WTC11 (cell line): ENCODE results near the gene CYTH3. TPM values are rescaled to one million over a fixed set of nuclear protein-coding genes. Genes with fewer than 3 reads are reported as not detected.

Experiments
- ATAC-seq: fragments of 200-7000 bp; cut with Tn5 transposase; 2 replicates; pipeline ENCODE4 v1.10.0; 2021; ENCODE audit warnings: mild to moderate bottlenecking, moderate library complexity
- CTCF ChIA-PET: fragments of 300-600 bp; sonication (Branson Sonifier 250); formaldehyde crosslinking; loops from one replicate; lab custom pipeline; 2021; ENCODE audit warnings: antibody characterized with exemption; lab: Charles Lee
- POLR2A ChIA-PET: fragments of 350-600 bp; sonication (Branson Sonifier 250); formaldehyde crosslinking; loops from one replicate; lab custom pipeline; 2021; ENCODE audit warnings: antibody characterized with exemption; lab: Charles Lee
- DNase-seq: peaks from one replicate; pipeline ENCODE4 v3.0.0; 2021; ENCODE audit warnings: low spot score
- H3K27ac Mint-ChIP-seq: 2 replicates; pipeline ENCODE4 v1.8.0; 2021; ENCODE audit warnings: mixed read lengths
- H3K27me3 Mint-ChIP-seq: 2 replicates; pipeline ENCODE4 v1.8.0; 2021; ENCODE audit warnings: low read depth, mild to moderate bottlenecking, moderate library complexity, mixed read lengths
- H3K36me3 Mint-ChIP-seq: 2 replicates; pipeline ENCODE4 v1.8.0; 2021; ENCODE audit warnings: mixed read lengths
- H3K4me1 Mint-ChIP-seq: 2 replicates; pipeline ENCODE4 v1.8.0; 2022; ENCODE audit warnings: mixed read lengths
- H3K4me3 Mint-ChIP-seq: 2 replicates; pipeline ENCODE4 v1.8.0; 2021; ENCODE audit warnings: mild to moderate bottlenecking, moderate library complexity, mixed read lengths
- H3K9me3 Mint-ChIP-seq: 2 replicates; pipeline ENCODE4 v1.8.0; 2021; ENCODE audit warnings: mixed read lengths
- ARID4B ChIP-seq: sonication (generic); formaldehyde crosslinking; IDR thresholded peaks from 2 replicates; pipeline ENCODE4 v1.8.0; 2023; ENCODE audit warnings: missing genetic modification reagents, mild to moderate bottlenecking, borderline replicate concordance
- ATF1 ChIP-seq: sonication (generic); formaldehyde crosslinking; IDR thresholded peaks from 2 replicates; pipeline ENCODE4 v1.8.1; 2023; ENCODE audit warnings: mild to moderate bottlenecking, moderate library complexity, missing genetic modification reagents
- CBFB ChIP-seq: sonication (generic); formaldehyde crosslinking; IDR thresholded peaks from 2 replicates; pipeline ENCODE4 v1.8.1; 2022; ENCODE audit warnings: mild to moderate bottlenecking, low read depth, missing genetic modification reagents
- CDX4 ChIP-seq: fragments of 250-450 bp; sonication (Bioruptor Pico); IDR thresholded peaks from 2 replicates; pipeline ENCODE4 v1.9.0; 2021; ENCODE audit warnings: moderate library complexity, mild to moderate bottlenecking, inconsistent platforms, borderline replicate concordance
- CTCF ChIP-seq: fragments of 200-600 bp; IDR thresholded peaks from 2 replicates; pipeline ENCODE4 v1.8.0; 2022; ENCODE audit warnings: antibody characterized with exemption
- E2F1 ChIP-seq: sonication (generic); formaldehyde crosslinking; IDR thresholded peaks from 2 replicates; pipeline ENCODE4 v1.8.0; 2022; ENCODE audit warnings: mild to moderate bottlenecking, missing genetic modification reagents
- EMX1 ChIP-seq: fragments of 250-450 bp; sonication (Bioruptor Pico); IDR thresholded peaks from 2 replicates; pipeline ENCODE4 v1.8.0; 2021; ENCODE audit warnings: mild to moderate bottlenecking
- ERG ChIP-seq: fragments of 250-450 bp; sonication (Bioruptor Pico); IDR thresholded peaks from 2 replicates; pipeline ENCODE4 v1.8.0; 2021; ENCODE audit warnings: mild to moderate bottlenecking
- FOXJ3 ChIP-seq: sonication (generic); formaldehyde crosslinking; IDR thresholded peaks from 2 replicates; pipeline ENCODE4 v1.9.0; 2021; ENCODE audit warnings: missing genetic modification reagents, mild to moderate bottlenecking, borderline replicate concordance
- GRHL2 ChIP-seq: fragments of 250-450 bp; sonication (Bioruptor Pico); IDR thresholded peaks from 2 replicates; pipeline ENCODE4 v1.8.0; 2022; ENCODE audit warnings: mild to moderate bottlenecking, moderate library complexity; ENCODE audit not compliant: insufficient replicate concordance, severe bottlenecking
- GTF2I ChIP-seq: fragments of 250-450 bp; sonication (Bioruptor Pico); conservative IDR thresholded peaks from 2 replicates; pipeline ENCODE4 v1.4.0; 2021; ENCODE audit warnings: mild to moderate bottlenecking
- MLX ChIP-seq: sonication (generic); formaldehyde crosslinking; IDR thresholded peaks from 2 replicates; pipeline ENCODE4 v1.8.1; 2023; ENCODE audit warnings: mild to moderate bottlenecking, missing genetic modification reagents, moderate library complexity
- PRRX2 ChIP-seq: fragments of 250-450 bp; sonication (Bioruptor Pico); IDR thresholded peaks from 2 replicates; pipeline ENCODE4 v1.8.0; 2021; ENCODE audit warnings: mild to moderate bottlenecking
- TEAD1 ChIP-seq: sonication (generic); formaldehyde crosslinking; IDR thresholded peaks from 2 replicates; pipeline ENCODE4 v1.8.0; 2022; ENCODE audit warnings: mild to moderate bottlenecking, missing genetic modification reagents
- TEAD4 ChIP-seq: sonication (generic); formaldehyde crosslinking; IDR thresholded peaks from 2 replicates; pipeline ENCODE4 v1.8.0; 2022; ENCODE audit warnings: mild to moderate bottlenecking, missing genetic modification reagents
- USF2 ChIP-seq: sonication (generic); formaldehyde crosslinking; IDR thresholded peaks from 2 replicates; pipeline ENCODE4 v1.8.1; 2023; ENCODE audit warnings: mild to moderate bottlenecking, missing genetic modification reagents, moderate library complexity
- total RNA-seq: library from RNA; stranded (reverse); gene quantifications from 3 replicates; pipeline ENCODE4 v1.2.3, GENCODE V29; 2021

The CYTH3 gene
- total RNA-seq, 1 experiment from 2014 or later: 13.2 TPM

- TF ChIP-seq ARID4B (CRISPR knock-in tag) (no peak), ATF1 (no peak), GRHL2 (CRISPR knock-in tag) (no peak)
Observed at GRCh38 chr7:6250364-6250833, 22.0 kb downstream of the CYTH3 start (continued).

- CTCF ChIA-PET: no interaction called here
- H3K27ac Mint-ChIP-seq: peak overlapping the region; percentile 6; the same call in 1 of the 2 replicates
- no peaks in the 10 kb centered on the region for H3K36me3 Mint-ChIP-seq
- H3K9me3 Mint-ChIP-seq: no peaks in the 10 kb centered on the region
- no peaks in the 10 kb centered on the region for H3K27me3 Mint-ChIP-seq
- DNase-seq (no peak), ATAC-seq (no peak; the same call in 1 of the 2 replicates)
- POLR2A ChIA-PET: no interaction called here
- no peak for TF ChIP-seq CBFB (CRISPR knock-in tag)
- no peak for TF ChIP-seq PRRX2
- TF ChIP-seq GTF2I (CRISPR knock-in tag): no peak
- TF ChIP-seq MLX (CRISPR knock-in tag): no peak
- no peak for TF ChIP-seq ERG (CRISPR knock-in tag)
- TF ChIP-seq CTCF: no peak
- TF ChIP-seq USF2 (CRISPR knock-in tag): no peak
- TF ChIP-seq FOXJ3 (CRISPR knock-in tag): no peak
- TF ChIP-seq TEAD1 (CRISPR knock-in tag): no peak
- no peak for TF ChIP-seq CDX4 (CRISPR knock-in tag)
- TF ChIP-seq EMX1: no peak
- TF ChIP-seq TEAD4 (CRISPR knock-in tag): no peak
- no peak for TF ChIP-seq E2F1
- no peak overlapping the region for H3K4me3 Mint-ChIP-seq
- peaks cover 37% of the 10 kb centered on the region for H3K4me1 Mint-ChIP-seq
Observed at GRCh38 chr7:6249043-6249442, 23.4 kb downstream of the CYTH3 start.
